HG03280 (cell line): ENCODE results near the gene MTERF4.

Source experiments
- ATAC-seq: cut with Tn5 transposase; IDR thresholded peaks from one replicate; pipeline ENCODE4 v1.9.1; 2021; ENCODE audit warnings: mild to moderate bottlenecking, moderate library complexity; ENCODE audit not compliant: unreplicated experiment

The MTERF4 gene

DNA sequence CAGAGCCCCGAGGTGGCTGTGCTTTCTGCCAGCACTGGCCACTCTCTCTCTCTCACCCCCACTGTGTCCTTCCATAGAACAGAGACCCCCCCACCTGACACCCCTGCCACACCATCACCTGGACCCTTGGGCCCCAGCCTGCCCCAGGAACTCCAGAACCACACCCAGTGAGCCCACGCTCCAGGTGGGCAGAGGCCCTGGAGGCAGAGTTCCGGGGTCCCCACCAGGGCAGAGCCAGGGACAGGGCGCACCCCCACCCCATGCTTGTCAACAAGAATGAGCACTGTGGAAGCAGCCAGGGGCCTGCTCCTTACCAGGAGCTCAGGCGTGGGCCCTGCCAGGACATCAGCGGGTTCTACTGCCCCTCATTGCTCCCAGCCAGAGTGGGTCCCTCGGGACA, 32.6 kb upstream of the MTERF4 start:
- no peak for ATAC-seq

DNA sequence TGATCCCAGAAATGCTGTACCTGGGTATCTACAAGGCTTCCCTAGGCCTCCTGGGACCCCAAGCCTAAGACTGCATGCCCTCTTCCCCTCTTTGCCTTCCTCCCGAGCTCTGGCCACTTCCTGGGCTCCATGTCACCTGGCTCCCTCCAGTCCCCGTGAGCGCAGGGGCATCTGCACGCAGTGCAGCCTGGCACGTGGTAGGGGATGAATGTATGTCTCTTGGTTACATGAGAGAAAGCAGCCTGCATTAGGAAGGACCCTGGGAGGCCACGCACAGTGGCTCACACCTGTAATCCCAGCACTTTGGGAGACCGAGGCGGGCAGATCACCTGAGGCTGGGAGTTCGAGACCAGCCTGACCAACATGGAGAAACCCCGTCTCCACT, 31.3 kb upstream of the MTERF4 start:
- ATAC-seq = no peak

DNA sequence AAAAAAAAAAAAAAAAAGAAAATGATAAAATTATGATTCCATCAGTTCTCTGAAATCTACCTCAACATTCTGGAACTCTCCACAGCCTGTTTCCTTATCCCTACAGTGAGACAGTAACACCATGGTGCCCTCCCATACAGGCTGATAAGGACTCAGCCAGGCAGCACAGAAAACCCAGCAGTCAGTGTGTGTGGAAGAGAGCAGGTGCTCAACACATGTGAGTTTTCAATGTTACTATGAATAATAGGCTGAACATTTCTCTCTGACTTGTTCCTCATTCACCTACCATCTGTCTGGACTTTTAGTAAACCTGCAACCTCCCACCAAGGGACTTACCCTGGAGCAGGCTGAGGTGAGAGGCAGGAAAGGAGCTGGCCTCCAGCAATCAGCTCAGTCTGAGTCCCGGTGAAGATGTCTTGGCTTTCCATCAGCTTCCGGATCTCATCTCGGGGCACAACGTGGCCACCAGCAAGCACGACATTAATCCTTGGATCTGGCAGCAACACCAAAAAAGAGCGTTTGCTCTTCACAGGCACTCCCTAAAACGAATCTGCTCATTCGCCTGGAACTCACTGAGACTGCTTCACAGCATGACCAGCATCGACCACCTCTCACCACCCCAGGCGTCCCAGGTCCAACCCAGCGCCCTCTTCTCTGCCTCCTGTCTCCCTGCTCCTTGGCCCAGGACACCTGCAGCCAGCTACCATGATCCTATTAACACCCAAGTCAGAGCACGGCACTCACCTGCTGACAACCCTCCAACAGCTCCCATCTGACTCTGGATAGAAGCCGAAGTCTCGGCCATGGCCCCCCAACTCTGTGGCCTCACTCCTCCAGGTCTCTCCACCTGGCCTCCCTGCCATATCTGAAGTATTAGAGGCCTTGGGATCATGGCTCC, 30.7 kb upstream of the MTERF4 start:
- ATAC-seq = no peak

DNA sequence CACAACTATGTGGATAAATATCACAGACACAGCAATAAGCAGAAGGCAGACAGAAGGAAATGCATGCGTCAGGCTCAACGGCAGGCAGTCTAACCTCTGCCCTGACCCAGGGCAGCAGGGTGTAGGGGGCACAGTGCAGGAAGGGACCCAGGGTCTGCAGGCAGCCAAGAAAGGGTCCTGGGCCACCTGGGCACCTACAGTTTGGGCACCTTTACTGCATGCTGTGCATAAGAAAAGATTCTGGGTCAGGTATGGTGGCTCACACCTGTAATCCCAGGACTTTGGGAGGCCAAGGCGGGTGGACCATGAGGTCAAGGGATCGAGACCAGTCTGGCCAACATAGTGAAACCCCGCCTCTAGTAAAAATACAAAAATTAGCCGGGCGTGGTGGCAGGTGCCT, 29.4 kb upstream of the MTERF4 start:
- ATAC-seq = no peak

DNA sequence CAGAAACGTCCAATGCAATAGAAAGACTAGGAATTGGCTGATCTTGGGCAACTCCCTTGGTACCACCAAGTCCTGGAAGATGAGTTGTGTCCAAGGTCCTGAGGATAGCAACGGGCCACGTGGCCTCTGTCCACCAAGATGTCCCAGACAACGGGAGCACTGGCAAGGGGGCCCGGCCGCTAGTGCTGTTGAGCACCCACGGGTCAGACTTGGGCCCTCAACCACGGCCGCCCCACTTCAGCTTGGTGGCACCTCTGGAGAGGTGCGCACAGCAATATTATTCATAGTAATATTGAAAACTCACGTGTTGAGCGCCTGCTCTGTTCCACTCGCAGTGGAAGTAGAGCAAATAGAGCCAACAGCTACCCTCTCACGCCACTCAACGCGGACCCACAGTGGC, 28.2 kb upstream of the MTERF4 start:
- no peak for ATAC-seq

DNA sequence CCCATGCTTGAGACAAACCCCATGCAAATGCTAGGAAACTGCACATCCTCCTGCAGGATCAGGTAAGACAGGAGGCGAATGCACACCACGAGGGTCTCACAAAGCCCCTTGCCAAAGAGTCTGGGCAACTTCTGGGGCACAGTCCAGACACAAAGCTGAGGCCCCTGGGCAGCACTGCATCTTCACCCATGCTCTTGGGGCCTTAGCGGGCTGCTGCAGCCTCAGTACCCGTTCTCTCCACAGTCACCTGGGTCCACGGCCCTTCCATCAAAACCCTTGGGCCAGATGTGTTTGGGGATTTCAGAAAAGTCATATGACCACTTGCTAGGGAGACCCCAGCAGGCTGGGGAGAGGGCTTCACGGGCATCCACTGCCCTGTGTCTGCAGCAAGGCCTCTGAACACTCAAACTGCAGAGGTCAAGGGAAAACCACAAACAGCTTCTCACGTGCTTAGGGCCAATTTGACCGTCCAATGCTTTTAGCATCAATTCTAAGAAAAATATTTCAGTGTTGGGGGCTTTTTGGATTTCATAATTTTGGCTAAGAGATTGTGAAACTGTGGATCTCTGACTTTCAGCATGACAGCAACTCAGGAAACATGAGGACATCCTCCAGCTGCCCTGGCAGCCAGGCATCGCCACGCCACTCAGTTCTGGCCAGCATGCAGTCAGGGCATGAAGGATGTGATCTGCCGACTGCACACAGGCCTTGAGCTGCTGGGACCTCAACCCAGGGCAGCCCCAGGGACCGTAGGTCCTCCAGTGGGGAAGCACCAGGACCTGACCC, 27.2 kb upstream of the MTERF4 start:
- no peak for ATAC-seq

DNA sequence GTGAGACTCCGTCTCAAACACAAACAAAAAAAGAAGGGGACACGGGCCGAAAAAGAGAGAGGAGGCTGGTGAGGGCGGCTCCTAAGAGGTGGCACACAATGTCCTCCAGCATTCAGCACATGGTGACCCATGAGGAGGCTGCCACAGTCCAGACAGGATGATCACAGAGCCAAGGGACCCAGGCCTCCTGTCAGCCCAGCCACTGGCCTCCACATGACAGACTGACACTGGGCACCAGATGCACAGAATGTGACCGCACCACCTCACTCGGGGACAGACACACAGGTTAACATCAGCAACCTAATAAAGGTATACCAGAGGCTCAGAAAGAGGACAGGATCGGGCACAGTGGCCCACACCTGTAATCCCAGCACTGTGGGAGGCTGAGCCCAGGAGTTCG, 26.2 kb upstream of the MTERF4 start:
- no peak for ATAC-seq

DNA sequence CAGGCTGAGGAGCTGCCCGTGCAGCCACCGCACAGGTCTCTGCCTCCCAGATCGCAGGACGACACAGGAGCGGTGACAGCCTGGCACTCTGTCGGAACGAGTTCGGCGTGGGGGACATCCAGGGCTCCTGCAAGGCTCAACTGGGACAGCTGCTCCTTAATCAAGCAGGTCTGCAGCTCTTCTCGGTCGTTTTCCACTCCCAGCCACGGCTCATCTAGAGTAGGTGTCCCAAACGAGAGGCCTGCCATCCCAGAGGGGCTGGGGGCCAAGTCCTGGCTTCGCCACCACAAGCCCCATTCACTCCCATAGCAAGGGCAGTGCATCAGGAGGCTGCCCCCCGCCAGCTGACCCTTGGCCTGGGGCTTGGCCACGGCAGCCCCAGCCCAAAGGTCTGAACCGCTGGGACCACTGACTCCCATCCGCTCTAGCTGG, 24.7 kb upstream of the MTERF4 start:
- ATAC-seq = no peak

DNA sequence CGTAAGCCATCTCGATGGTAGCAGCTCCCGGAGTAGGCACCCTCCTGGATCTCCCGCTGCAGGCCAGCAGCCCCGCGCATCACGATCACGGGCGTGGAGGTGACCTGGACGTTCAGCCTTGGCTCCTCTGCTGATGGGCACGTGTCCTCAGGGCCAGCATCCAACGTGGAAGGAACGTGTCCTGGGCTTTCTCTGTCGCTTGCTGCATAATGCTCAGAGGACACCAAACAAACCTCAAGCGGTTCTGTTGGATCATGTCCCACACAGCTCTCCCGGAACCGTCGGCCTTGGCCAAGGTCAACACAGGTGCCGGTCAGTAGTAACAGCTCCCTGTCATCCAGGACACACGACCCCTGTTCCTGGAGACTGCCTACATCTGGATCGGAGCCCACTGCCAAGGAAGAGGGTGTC, 24.1 kb upstream of the MTERF4 start:
- ATAC-seq = no peak

DNA sequence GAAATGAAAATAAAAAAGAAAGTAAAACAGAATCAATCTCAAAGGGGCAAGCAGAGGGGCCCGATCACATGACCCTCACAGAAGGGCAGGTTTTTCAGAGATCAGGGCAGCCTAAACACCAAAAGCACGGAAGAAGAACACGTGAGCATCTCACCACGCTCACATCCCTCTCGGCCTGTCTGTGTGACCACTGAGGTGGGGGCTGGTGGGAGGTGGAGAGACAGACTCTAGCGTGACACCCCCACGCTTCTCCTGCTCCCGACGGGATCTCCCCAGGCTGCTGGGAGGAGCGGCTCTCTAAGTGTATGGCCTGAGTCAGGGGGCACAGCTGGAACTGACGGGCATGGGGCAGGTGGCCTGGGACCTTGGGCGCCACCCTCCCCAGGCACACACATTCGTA, 23.5 kb upstream of the MTERF4 start:
- ATAC-seq = no peak

DNA sequence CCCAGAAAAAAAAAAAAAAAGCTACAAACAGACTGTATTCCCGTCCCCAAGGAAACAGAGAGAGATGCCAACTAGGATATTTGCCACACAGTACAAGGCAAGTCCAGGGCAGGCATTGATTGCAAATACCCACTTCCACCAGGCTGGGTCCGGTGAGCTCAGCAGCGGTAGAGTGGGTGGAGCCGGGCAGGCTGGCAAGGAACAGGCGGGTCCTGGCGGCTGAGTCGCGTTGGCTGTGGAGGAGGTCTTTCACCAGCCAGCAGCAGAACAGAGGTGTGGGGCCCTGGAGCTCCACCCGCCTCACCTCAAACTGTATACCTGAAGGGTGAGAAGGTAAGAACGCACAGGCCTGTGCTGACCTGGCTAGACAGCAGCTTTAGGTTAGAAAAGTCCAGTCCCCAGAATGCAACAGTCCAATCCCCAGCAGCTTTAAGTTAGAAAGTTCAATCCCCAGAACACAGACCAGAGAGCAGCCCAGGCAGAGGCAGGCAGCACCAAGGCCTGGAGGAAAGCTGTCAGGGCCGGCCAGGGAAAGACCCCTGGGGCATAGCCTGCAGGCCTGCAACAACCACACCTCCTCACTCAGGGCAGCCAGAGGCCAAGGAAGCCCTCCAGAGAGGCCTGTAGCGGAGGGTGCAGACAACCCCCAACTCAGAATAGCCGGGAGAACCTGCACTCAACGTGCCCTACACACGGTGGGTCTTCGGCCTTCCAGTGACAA, 21.9 kb upstream of the MTERF4 start:
- no peak for ATAC-seq

DNA sequence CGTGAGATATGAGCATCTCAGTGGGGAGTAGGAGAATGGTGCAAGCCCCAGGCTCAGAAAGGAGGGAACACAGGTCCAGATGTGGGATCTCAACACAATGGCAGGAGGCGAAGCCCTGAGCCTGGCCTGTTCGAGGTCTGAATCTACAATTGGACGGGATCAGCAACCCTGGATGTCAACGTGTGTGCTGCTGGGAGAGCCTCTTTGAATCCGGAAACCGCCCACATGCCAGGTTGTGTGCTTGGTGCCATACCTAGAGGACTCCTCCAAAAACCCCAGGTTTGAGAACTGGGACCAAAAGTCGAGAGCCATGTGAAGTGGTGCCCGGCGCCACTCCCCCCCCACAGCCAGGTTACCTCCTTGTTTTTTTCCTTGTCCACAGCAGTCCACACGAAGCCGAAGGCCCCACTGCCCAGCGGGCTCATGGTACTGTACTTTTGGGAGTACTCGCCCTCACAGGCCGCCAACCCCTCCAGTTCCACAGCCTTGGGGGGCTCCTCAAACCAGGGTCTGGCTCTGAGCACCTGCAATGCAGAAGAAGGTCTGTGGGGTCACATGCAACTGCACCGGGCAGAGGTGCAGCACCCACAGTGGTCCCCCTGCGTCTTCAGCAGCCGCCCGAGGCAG, 20.4 kb upstream of the MTERF4 start:
- ATAC-seq = no peak

DNA sequence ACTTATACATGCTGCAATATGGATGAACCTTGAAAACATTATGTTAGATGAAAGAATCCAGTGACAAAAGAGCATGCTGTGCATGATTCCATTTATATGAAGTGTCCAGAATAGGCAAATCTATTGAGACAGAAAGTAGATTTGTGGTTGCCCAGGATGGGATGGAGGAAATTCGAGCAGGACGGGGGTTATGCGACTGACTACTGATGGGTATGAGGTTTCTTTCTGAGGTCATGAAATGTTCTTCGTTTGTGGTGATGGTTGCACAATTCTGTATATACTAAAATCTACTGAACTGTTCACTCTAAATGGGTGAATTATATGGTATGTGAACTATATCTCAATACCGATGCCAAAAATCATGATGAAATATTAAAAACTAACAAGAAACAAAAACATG, 18.9 kb upstream of the MTERF4 start:
- no peak for ATAC-seq

DNA sequence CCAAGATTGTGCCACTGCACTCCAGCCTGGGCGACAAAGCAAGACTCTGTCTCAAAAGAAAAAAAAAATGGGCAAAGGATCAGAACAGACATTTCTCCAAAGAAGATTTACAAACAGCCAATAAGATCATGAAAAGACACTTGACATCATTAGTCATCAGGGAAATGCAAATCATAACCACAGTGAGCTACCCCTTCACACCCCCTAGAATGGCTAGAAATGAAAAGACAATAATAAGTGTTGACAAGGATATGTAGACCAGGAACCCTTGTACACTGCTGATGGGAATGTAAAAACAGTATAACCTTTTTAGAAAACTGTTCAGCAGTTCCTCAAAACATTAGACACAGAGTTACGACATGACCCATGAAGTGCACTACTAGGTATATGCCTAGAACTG, 18.4 kb upstream of the MTERF4 start:
- ATAC-seq = no peak

DNA sequence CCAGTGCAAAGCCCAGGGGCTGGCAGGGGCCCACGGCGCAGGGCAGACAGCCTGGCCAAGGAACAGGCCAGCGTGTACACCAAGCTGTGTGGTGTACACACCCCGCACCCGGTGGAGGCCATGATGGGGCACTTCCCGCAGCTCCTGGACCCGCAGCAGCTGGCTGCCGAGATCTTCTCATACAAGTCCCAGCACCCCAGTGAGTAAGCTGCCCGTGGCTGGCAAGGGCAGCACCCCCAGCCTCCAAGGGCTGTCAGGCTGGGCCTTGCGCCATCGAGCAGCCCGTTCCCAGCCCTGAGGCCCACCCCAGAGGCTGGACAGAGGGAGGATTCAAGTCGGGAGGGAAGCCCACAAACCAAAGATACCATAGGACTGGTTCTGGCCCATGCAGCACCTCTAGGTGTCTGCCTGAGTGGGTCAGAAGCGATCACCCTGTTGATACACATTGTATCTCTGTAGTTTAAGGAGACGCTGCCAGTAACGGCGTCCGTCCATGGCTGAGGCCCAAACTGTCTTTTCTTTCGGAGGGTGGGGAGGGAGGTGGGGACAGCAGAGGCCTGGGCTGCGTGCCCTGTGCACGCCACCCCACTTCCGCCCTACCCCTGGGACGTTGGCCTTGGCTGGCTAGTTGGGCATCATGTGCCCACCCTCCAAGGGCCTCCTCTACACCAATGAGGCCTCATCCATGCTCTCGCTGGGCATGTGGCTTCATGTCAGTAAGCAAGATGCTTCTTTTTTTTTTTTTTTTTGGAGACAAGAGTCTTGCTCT, 16.8 kb upstream of the MTERF4 start:
- ATAC-seq = no peak

DNA sequence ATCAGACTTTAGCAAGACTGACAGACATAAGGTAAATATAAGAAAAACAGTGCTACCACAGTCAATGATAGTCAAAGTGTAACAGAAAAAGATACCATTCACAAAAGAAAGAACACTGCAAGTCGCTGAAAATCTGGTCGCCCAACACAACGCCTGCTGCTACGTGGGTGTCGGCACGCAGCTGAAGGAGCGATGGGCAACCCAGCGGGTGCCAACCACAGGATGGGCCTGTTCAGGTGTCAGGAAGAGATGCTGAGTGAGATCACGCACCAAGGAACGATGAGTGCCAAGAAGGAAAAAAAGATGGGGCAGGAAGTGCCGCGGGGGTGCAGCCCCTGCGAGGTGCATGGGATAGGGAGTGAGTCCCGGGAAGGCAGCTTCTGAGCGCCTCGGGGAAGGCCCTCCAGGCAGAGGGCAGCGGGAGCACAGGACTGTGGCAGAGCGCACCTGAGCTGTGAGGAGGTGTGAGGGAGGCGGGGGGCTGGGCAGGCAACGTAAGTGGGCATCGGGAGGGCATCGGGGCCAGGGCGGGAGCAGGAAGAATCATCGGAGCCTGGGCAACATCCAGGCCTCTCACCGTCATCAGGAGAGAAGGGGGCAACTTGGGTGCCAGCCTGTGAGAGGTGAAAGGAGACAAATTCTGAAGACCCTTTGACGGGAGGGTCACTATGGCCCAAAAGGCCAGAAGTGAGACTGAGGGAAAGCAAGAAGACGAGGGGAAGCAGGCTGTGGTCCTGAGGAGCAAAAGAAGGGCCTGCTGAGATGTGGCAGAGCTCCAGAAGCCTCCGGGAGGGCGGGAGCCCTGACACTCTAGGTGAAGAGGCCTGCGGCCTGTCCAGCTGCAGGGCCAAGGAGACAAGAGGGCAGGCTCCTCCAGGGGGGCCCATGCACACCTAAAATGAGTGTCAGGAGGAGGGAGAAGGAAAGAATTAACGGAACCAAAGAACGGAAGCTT, 14.8 kb upstream of the MTERF4 start:
- no peak for ATAC-seq

DNA sequence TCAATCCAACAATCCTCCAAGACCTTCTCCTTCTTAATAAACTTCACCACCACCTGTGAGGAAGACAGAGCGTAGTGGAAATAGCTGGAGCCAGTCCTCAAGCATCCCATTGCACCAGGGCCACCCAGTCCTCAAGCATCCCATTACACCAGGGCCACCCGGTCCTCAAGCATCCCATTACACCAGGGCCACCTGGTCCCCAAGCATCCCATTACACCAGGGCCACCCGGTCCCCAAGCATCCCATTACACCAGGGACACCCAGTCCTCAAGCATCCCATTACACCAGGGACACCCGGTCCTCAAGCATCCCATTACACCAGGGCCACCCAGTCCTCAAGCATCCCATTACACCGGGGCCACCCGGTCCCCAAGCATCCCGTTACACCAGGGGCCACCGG, 13.3 kb upstream of the MTERF4 start:
- no peak for ATAC-seq

DNA sequence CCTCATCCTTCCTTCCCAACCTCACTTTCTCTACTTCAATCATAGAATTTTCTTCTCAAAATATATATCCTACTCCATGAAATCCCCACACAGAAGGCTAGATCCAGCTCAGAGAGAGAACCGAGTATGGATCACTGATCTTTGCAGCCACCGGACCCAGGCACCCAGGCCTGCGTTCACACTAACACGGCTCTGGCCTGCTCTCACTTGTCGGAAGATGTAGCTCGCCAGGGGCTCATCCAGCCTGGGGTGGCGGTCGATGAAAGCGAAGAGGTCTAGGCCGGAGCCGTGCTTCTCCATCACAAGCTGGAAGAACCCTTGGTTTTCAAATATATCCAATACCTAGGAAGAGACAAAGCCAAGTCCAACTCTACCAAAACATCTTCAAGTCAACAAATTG, 12.7 kb upstream of the MTERF4 start:
- ATAC-seq = no peak

DNA sequence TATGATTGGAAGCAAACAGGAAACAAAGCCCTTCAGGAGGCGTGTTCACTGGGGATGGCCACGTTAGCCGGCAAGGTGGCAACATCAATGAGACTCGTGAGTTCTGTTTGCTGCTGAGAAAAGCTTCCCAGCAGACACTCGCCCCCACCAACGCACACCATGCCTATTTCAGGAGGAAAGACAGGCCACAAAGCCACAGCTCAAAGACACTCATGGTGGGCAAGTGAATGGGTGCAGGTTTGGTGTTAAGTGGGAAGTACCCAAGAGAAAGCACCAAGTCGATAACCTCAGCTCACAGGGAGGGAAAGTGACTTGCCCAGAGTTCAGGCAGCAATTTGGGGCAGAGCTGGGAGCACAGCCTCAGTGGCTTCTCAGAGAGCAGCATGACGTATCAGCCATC, 10.5 kb upstream of the MTERF4 start:
- ATAC-seq = no peak
